HFFc6 (cell line): ENCODE results near the gene ZBTB48. TPM values are rescaled to one million over a fixed set of nuclear protein-coding genes. Genes with fewer than 3 reads are reported as not detected.

Source experiments
- DNase-seq: peaks from one replicate; pipeline ENCODE4 v3.0.0-alpha.2; 2018
- H3K27ac Mint-ChIP-seq: 2 replicates; pipeline ENCODE4 v1.8.0; 2020; ENCODE audit warnings: mild to moderate bottlenecking, mixed read lengths
- H3K27me3 Mint-ChIP-seq: 2 replicates; pipeline ENCODE4 v1.8.0; 2021; ENCODE audit warnings: mild to moderate bottlenecking, moderate library complexity, mixed read lengths; ENCODE audit not compliant: insufficient read depth
- H3K36me3 Mint-ChIP-seq: 2 replicates; pipeline ENCODE4 v1.8.0; 2021; ENCODE audit warnings: low read depth, mixed read lengths
- H3K4me1 Mint-ChIP-seq: 2 replicates; pipeline ENCODE4 v1.8.0; 2020; ENCODE audit warnings: low read depth, mixed read lengths
- H3K4me3 Mint-ChIP-seq: 2 replicates; pipeline ENCODE4 v1.8.0; 2020; ENCODE audit warnings: mild to moderate bottlenecking, moderate library complexity, mixed read lengths
- H3K9me3 Mint-ChIP-seq: 2 replicates; pipeline ENCODE4 v1.8.0; 2020; ENCODE audit warnings: mild to moderate bottlenecking, mixed read lengths
- total RNA-seq, 6 experiments: library from RNA; stranded (reverse); fragmentation: NEBNext Ultra II Directional; extraction: Animal tissue kit (Norgen Biotek cat#: 25700); gene quantifications; 2 replicates in 1 of 6; 3 replicates in 5 of 6; pipeline ENCODE4 v1.2.3, GENCODE V29; 2021
- TF ChIP-seq, protein P1 (sequence below): fragments of 200-600 bp; sonication (generic); IDR thresholded peaks from 2 replicates; pipeline ENCODE4 v1.5.0; 2021; ENCODE audit warnings: antibody characterized with exemption, mild to moderate bottlenecking

Gene ZBTB48
- total RNA-seq, 6 experiments from 2014 or later: 10.0 to 15.1 (median 11.3) TPM

DNA sequence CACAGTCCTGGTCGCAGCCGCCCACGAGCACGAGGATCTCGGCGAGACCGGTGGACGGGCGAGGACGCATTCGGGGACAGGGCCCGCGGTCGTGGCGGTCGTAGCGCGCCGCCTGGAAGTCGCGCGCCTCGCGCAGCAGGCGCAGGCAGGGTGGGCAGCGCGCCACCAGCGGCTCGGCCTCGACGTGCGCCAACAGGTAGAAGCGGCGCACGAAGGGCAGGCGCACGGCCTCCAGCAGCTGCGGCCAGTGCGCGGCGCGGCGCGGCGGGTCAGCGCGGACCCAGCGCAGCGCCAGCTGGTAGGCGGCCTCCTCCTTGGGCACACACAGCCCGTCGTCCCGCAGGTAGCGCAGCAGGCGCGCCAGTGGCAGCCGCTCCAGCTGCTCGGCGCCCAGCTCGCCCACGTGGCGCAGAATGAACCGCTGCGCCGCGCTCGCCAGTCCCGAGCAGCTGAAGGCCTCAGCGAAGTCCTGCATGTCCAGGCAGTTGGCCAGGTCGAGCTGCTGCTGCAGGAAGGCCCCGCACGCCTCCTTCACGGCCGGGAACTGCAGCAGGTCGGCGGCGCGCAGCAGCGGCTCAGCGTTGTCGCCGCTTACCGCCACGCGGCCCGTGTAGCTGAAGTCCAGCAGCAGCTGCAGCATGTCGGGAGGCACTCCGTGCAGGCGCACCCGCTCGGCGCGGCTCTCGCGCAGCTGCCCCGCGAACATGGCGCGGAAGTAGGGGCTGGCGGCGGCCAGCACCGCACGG lies 22.3 kb downstream of the ZBTB48 start:
- Mint-ChIP-seq H3K4me1 (peaks cover 36% of the 10 kb centered on the region), H3K9me3 (no peaks in the 10 kb centered on the region), H3K27me3 (peaks cover 2% of the 10 kb centered on the region; the same call in 1 of the 2 replicates), H3K36me3 (peaks cover 14% of the 10 kb centered on the region; the same call in 1 of the 2 replicates), H3K4me3 (peak overlapping the region; percentile 96), H3K27ac (peak overlapping the region; percentile 97)
- DNase-seq: no peak
- TF ChIP-seq, protein P1, sequence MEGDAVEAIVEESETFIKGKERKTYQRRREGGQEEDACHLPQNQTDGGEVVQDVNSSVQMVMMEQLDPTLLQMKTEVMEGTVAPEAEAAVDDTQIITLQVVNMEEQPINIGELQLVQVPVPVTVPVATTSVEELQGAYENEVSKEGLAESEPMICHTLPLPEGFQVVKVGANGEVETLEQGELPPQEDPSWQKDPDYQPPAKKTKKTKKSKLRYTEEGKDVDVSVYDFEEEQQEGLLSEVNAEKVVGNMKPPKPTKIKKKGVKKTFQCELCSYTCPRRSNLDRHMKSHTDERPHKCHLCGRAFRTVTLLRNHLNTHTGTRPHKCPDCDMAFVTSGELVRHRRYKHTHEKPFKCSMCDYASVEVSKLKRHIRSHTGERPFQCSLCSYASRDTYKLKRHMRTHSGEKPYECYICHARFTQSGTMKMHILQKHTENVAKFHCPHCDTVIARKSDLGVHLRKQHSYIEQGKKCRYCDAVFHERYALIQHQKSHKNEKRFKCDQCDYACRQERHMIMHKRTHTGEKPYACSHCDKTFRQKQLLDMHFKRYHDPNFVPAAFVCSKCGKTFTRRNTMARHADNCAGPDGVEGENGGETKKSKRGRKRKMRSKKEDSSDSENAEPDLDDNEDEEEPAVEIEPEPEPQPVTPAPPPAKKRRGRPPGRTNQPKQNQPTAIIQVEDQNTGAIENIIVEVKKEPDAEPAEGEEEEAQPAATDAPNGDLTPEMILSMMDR: no peak

DNA sequence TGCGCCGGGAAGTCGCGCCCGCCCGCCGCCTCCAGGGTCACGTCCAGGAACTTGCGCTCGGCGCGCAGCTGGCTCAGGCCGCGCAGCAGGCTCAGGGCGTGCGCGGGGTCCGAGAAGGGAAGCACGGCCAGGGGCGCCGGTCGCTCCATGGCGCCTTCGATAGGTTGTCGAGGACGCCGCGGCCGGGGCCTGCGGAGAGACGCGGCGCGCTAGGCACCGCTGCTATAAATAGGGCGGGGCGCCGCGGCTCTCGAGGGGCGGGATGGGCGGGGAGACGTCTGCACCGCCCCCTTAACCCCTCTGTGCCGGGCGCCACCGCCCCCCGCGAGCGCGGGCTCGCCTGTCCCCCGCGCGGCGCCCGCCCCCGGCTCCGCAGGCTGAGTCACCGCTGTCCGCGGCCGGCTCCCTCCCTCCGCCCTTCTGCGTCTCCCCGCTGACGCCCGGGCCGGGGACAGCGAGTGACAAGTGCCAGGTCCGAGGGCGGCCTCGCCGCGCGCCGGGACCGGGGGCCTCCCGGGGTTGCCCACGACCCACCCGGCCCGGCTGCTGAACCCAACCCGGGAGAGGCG lies 23.0 kb downstream of the ZBTB48 start, which contains the start of gene KLHL21:
TSS of gene KLHL21 (minus strand) at position 201 of the 569 bp plus-strand sequence. CDS start at position 149, 52 bp downstream.
- peaks cover 2% of the 10 kb centered on the region; the same call in 1 of the 2 replicates for H3K27me3 Mint-ChIP-seq
- peak; percentile 80 for DNase-seq
- peak within 1 kb of the TSS; percentile 96 for H3K4me3 Mint-ChIP-seq
- peak within 1 kb of the TSS; percentile 99 for H3K27ac Mint-ChIP-seq
- no peaks in the 10 kb centered on the region for H3K9me3 Mint-ChIP-seq
- H3K4me1 Mint-ChIP-seq: peaks cover 36% of the 10 kb centered on the region
- H3K36me3 Mint-ChIP-seq: peaks cover 14% of the 10 kb centered on the region; the same call in 1 of the 2 replicates
- TF ChIP-seq, protein P1: no peak

DNA sequence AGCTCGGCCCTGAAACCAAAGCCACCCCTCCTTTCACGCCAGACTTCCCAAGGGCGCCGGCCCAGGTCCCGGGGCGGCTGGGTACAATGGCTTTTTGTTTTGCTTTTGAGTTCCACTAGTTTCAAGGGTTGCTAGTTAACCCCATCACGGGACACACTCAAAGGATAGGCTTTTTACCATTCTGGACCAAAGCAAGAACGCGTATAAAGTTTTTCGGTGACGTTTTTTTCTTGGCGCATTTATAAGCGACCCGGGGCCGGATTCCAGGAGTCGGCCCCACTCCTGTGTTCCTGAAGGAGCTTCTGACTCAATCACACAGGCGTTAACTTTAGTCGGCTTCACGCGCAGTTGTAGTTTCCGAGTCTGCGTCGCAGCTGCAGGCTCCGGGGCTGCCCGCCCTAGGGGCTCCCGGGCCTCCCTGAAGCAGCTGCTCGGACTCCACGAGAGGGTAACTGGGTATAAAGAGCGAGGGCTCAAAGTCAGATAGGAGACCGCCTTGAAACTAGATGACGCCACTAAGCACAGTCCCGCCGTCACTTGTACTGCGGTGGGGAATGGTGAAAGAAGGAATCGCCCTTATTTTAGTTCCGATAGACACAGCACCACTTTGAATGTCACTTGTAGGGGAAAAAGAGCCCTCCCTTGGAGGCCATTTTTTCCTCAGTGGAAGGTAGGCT lies 23.6 kb downstream of the ZBTB48 start:
- Mint-ChIP-seq H3K27ac (peak overlapping the region; percentile 99), H3K27me3 (peaks cover 2% of the 10 kb centered on the region; the same call in 1 of the 2 replicates), H3K4me1 (peaks cover 36% of the 10 kb centered on the region), H3K4me3 (peak overlapping the region; percentile 85), H3K36me3 (peaks cover 14% of the 10 kb centered on the region; the same call in 1 of the 2 replicates), H3K9me3 (no peaks in the 10 kb centered on the region)
- TF ChIP-seq, protein P1: no peak
- DNase-seq: peak; percentile 71

DNA sequence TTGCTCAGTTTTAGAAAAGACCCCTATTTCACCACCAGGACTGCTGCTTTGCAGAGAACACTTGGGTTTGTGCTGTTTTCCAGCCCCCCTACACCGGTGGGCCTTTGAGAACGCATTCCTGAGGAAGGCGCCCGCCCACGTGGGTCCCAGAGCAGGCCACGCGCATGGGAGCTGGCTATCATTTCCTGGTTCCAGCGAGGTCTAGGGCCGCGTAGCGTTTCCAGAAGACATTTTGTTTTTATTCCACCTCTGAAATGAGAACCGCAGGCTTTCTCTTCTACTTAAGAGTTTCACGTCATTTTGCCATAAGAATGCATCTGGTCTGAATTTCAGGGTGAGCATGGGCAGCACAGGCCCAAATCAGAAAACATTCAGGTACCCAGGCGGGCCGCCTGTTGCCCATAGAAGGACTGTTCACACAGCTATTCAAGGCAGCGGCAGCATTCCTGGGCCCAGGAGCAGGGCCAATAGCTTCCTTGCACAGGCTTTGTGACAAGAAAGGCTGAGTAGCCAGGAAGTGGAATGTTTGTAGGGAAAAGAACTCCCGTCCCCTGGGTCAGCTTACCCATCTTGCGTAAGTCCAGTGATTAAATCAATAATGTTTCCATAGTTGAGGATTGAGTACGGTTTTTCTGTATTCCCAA lies 24.2 kb downstream of the ZBTB48 start:
- Mint-ChIP-seq H3K4me1 (peaks cover 35% of the 10 kb centered on the region), H3K9me3 (no peaks in the 10 kb centered on the region), H3K27ac (peak overlapping the region; percentile 99), H3K4me3 (peak overlapping the region; percentile 85), H3K36me3 (peaks cover 14% of the 10 kb centered on the region; the same call in 1 of the 2 replicates), H3K27me3 (peaks cover 2% of the 10 kb centered on the region; the same call in 1 of the 2 replicates)
- TF ChIP-seq, protein P1: peak; percentile 42; the same call in 1 of the 2 replicates
- peak; percentile 43 for DNase-seq
